Mammary epithelial cell (primary cell): ENCODE measurements around the gene OST4.

ENCODE experiments used
- CTCF ChIP-seq, 2 donors: IDR thresholded peaks in 1 of 2; conservative IDR thresholded peaks in 1 of 2; 2 replicates each; pipeline ENCODE4 v1.5.1; 2011 to 2012; ENCODE audit warnings: inconsistent platforms in 2 of 2, low read length in 2 of 2, mild to moderate bottlenecking in 2 of 2, control low read depth in 1 of 2, low read depth in 1 of 2; ENCODE audit not compliant: insufficient read depth in 1 of 2; ENCODE audit errors: extremely low read depth in 1 of 2
- EZH2 ChIP-seq: IDR thresholded peaks from 2 replicates; pipeline ENCODE4 v1.6.1; 2012; ENCODE audit warnings: low read length, inconsistent platforms, borderline replicate concordance

GRCh38 chr2:27058210-27058609, 13.2 kb downstream of the OST4 start:
- TF ChIP-seq CTCF (conservative IDR thresholded peaks at IDR 0.05 in 1 of 2, IDR thresholded peaks at IDR 0.05 in 1 of 2; ENCODE audit: extremely low read depth in 1 of 2, insufficient read depth in 1 of 2, low read depth in 1 of 2, low read length in 2 of 2) (no peak), EZH2 (no peak)
